SK-N-SH (cell line): ENCODE results near the gene RHBDL1. TPM values are rescaled to one million over a fixed set of nuclear protein-coding genes. Genes with fewer than 3 reads are reported as not detected.

Experiments used
- CTCF ChIA-PET: fragments of 300-600, 350-600 bp; formaldehyde crosslinking; extraction: SDS; loops from one replicate; lab custom pipeline; 2021; lab: Yijun Ruan, JAX
- POLR2A ChIA-PET: fragments of 350-600 bp; sonication (Branson Sonifier 250); formaldehyde crosslinking; extraction: SDS; loops from one replicate; lab custom pipeline; 2020; ENCODE audit warnings: antibody characterized with exemption, inconsistent platforms; lab: Yijun Ruan, JAX
- DNase-seq: peaks from one replicate; pipeline ENCODE4 v3.0.0; 2012
- H2AFZ ChIP-seq: fragments of 200-600 bp; sonication (generic); 2 replicates; pipeline ENCODE4 v1.8.1; 2016; ENCODE audit warnings: antibody characterized with exemption, mild to moderate bottlenecking, low read depth
- H3F3A ChIP-seq: fragments of 200-600 bp; sonication (generic); replicated peaks from 2 replicates; pipeline ENCODE3; 2016; ENCODE audit warnings: antibody characterized with exemption, mild to moderate bottlenecking; ENCODE audit not compliant: insufficient read depth
- H3K27ac ChIP-seq, 2 experiments: fragments of 200-500 bp in 1 of 2; fragments of 200-600 bp in 1 of 2; sonication (Bioruptor generic) in 1 of 2; sonication (generic), shearing (Covaris generic) in 1 of 2; 2 replicates each; pipeline versions ENCODE4 v1.5.1 to v1.6.1; 2014 to 2016; ENCODE audit warnings: low read depth in 2 of 2, inconsistent platforms in 1 of 2, low read length in 1 of 2, mild to moderate bottlenecking in 1 of 2, mixed read lengths in 1 of 2
- H3K27me3 ChIP-seq: fragments of 200-600 bp; sonication (generic), shearing (Covaris generic); 2 replicates; pipeline ENCODE4 v1.6.1; 2016; ENCODE audit warnings: mixed run types; ENCODE audit not compliant: insufficient read depth
- H3K36me3 ChIP-seq, 2 experiments: fragments of 200-500 bp in 1 of 2; fragments of 200-600 bp in 1 of 2; sonication (Bioruptor generic) in 1 of 2; sonication (generic) in 1 of 2; replicated peaks in 1 of 2; 2 replicates each; pipeline versions ENCODE3 to v1.5.1; 2014 to 2016; ENCODE audit warnings: low read length in 1 of 2, mild to moderate bottlenecking in 1 of 2; ENCODE audit not compliant: insufficient read depth in 2 of 2, control insufficient read depth in 1 of 2
- H3K4me1 ChIP-seq, 2 experiments: fragments of 200-500 bp in 1 of 2; fragments of 200-600 bp in 1 of 2; sonication (Bioruptor generic) in 1 of 2; sonication (generic), shearing (Covaris generic) in 1 of 2; 2 replicates each; pipeline versions ENCODE4 v1.5.1 to v1.6.1; 2014 to 2016; ENCODE audit warnings: low read depth in 1 of 2, low read length in 1 of 2, mixed run types in 1 of 2; ENCODE audit not compliant: insufficient read depth in 2 of 2, control insufficient read depth in 1 of 2
- H3K4me2 ChIP-seq: fragments of 200-600 bp; sonication (generic), shearing (Covaris generic); 2 replicates; pipeline ENCODE4 v1.6.1; 2017; ENCODE audit warnings: mixed run types
- H3K4me3 ChIP-seq, 2 experiments: fragments of 200-500 bp in 1 of 2; fragments of 200-600 bp in 1 of 2; sonication (Bioruptor generic) in 1 of 2; sonication (generic), shearing (Covaris generic) in 1 of 2; 2 replicates each; pipeline versions ENCODE4 v1.5.1 to v1.8.1; 2014 to 2016; ENCODE audit warnings: low read depth in 2 of 2, inconsistent platforms in 1 of 2, low read length in 1 of 2, mild to moderate bottlenecking in 1 of 2, mixed read lengths in 1 of 2, moderate library complexity in 1 of 2
- H3K79me2 ChIP-seq: fragments of 200-600 bp; sonication (generic); 2 replicates; pipeline ENCODE4 v1.8.1; 2017; ENCODE audit warnings: mild to moderate bottlenecking; ENCODE audit not compliant: insufficient read depth
- H3K9ac ChIP-seq: fragments of 200-600 bp; sonication (generic); 2 replicates; pipeline ENCODE4 v1.6.1; 2017; ENCODE audit warnings: mixed run types
- H3K9me2 ChIP-seq: fragments of 200-600 bp; sonication (generic); 2 replicates; pipeline ENCODE4 v1.6.1; 2017; ENCODE audit warnings: mixed run types
- H3K9me3 ChIP-seq: fragments of 200-600 bp; sonication (generic); 2 replicates; pipeline ENCODE4 v1.6.1; 2017; ENCODE audit warnings: mixed run types, mild to moderate bottlenecking, moderate library complexity
- H4K20me1 ChIP-seq: fragments of 200-600 bp; sonication (generic); 2 replicates; pipeline ENCODE4 v1.6.1; 2017; ENCODE audit warnings: mild to moderate bottlenecking, mixed run types; ENCODE audit not compliant: insufficient read depth
- ELF1 ChIP-seq: IDR thresholded peaks from 2 replicates; pipeline ENCODE4 v1.4.0; 2012
- EP300 ChIP-seq, 2 experiments: IDR thresholded peaks; 2 replicates each; pipeline versions ENCODE4 v1.4.0 to v1.6.1; 2012; ENCODE audit warnings: borderline replicate concordance in 1 of 2, low read depth in 1 of 2, low read length in 1 of 2
- EZH2phosphoT487 ChIP-seq: fragments of 200-600 bp; sonication (generic); IDR thresholded peaks from 2 replicates; pipeline ENCODE4 v1.6.1; 2017; ENCODE audit warnings: low read depth, mixed run types, mild to moderate bottlenecking, antibody characterized with exemption, moderate library complexity, borderline replicate concordance
- FOSL2 ChIP-seq: IDR thresholded peaks from 2 replicates; pipeline ENCODE4 v1.4.0; 2012; ENCODE audit warnings: low read depth, mild to moderate bottlenecking, moderate library complexity, borderline replicate concordance
- GABPA ChIP-seq: IDR thresholded peaks from 2 replicates; pipeline ENCODE4 v1.4.0; 2012; ENCODE audit warnings: low read depth, mild to moderate bottlenecking
- GATA2 ChIP-seq: sonication (generic); formaldehyde crosslinking; IDR thresholded peaks from 2 replicates; pipeline ENCODE4 v1.5.0; 2020; ENCODE audit warnings: mild to moderate bottlenecking, missing genetic modification reagents
- JUND ChIP-seq: IDR thresholded peaks from 2 replicates; pipeline ENCODE4 v1.4.0; 2012
- POLR2AphosphoS5 ChIP-seq: IDR thresholded peaks from 2 replicates; pipeline ENCODE4 v1.6.1; 2012; ENCODE audit warnings: low read depth, low read length
- RAD21 ChIP-seq: IDR thresholded peaks from 2 replicates; pipeline ENCODE4 v1.6.1; 2012; ENCODE audit warnings: mild to moderate bottlenecking, low read length
- RCOR1 ChIP-seq: fragments of 150-350 bp; IDR thresholded peaks from 2 replicates; pipeline ENCODE4 v1.6.1; 2017; ENCODE audit warnings: antibody characterized with exemption, low read length
- TCF12 ChIP-seq: IDR thresholded peaks from 2 replicates; pipeline ENCODE4 v1.4.0; 2012
- USF2 ChIP-seq: fragments of 150-350 bp; IDR thresholded peaks from 2 replicates; pipeline ENCODE4 v1.6.1; 2017; ENCODE audit warnings: antibody characterized with exemption, low read length, low read depth, borderline replicate concordance
- ZBTB33 ChIP-seq: IDR thresholded peaks from 2 replicates; pipeline ENCODE4 v1.4.0; 2012; ENCODE audit warnings: low read depth, borderline replicate concordance
- WGBS: methylation state at CpG from one replicate; pipeline ENCODE4 v1.1.6; 2017; ENCODE audit warnings: low lambda C conversion rate; 5-methylcytosine and 5-hydroxymethylcytosine counted together
- polyA plus RNA-seq, 3 experiments: library from polyadenylated mRNA; depleted of rRNA; stranded (reverse); fragments of >200 nt; gene quantifications; 2 replicates each; pipeline ENCODE4 v1.2.3, GENCODE V29; 2012
- TF ChIP-seq, protein P1 (sequence below): fragments of 200-600 bp; sonication (generic); IDR thresholded peaks from 2 replicates; pipeline ENCODE4 v1.6.1; 2017; ENCODE audit warnings: antibody characterized with exemption, mild to moderate bottlenecking, moderate library complexity
- TF ChIP-seq, protein P2 (sequence below): IDR thresholded peaks from 2 replicates; pipeline ENCODE4 v1.4.0; 2012; ENCODE audit warnings: low read depth

The RHBDL1 gene
- polyA plus RNA-seq, 1 of the 3 experiments (the other 2 are of a cell fraction) = 4.1 TPM

GRCh38 chr16:722835-723633 lies 47.6 kb downstream of the RHBDL1 start (continued):
- no peak for TF ChIP-seq EP300 (IDR thresholded peaks at IDR 0.05; ENCODE audit: borderline replicate concordance in 1 of 2, low read depth in 1 of 2, low read length in 1 of 2)
- TF ChIP-seq GABPA = no peak
- TF ChIP-seq USF2 = no peak
- no peak for TF ChIP-seq ELF1
- no peak for TF ChIP-seq TCF12
- TF ChIP-seq RCOR1 = no peak
- TF ChIP-seq GATA2 (CRISPR knock-in tag) = no peak
- TF ChIP-seq JUND = no peak
- TF ChIP-seq, protein P1, sequence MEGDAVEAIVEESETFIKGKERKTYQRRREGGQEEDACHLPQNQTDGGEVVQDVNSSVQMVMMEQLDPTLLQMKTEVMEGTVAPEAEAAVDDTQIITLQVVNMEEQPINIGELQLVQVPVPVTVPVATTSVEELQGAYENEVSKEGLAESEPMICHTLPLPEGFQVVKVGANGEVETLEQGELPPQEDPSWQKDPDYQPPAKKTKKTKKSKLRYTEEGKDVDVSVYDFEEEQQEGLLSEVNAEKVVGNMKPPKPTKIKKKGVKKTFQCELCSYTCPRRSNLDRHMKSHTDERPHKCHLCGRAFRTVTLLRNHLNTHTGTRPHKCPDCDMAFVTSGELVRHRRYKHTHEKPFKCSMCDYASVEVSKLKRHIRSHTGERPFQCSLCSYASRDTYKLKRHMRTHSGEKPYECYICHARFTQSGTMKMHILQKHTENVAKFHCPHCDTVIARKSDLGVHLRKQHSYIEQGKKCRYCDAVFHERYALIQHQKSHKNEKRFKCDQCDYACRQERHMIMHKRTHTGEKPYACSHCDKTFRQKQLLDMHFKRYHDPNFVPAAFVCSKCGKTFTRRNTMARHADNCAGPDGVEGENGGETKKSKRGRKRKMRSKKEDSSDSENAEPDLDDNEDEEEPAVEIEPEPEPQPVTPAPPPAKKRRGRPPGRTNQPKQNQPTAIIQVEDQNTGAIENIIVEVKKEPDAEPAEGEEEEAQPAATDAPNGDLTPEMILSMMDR = no peak
- TF ChIP-seq, all 33 proteins: peak for 0

- no peaks in the 10 kb centered on the region for H3K9me2 ChIP-seq
- ChIA-PET CTCF (interaction anchor here (1.3 to 22.4 kb wide), 5 partner anchors 5 to 62 kb away, joined by 7 to 358 read pairs (median 35); partner anchors contain the start of genes ANTKMT, CCDC78, CIAO3 and FBXL16), POLR2A (interaction anchor here (0.8 to 1.4 kb wide), 3 partner anchors 11 to 17 kb away, joined by 3 to 4 read pairs (median 3); no protein-coding TSS in a partner anchor)
- no peak overlapping the region for H2AFZ ChIP-seq
- H3K9me3 ChIP-seq = no peaks in the 10 kb centered on the region
- TF ChIP-seq EP300 (IDR thresholded peaks at IDR 0.05; ENCODE audit: borderline replicate concordance in 1 of 2, low read depth in 1 of 2, low read length in 1 of 2) = no peak
- TF ChIP-seq FOSL2 = no peak
- no peak for TF ChIP-seq POLR2AphosphoS5
- no peak for TF ChIP-seq RCOR1
- TF ChIP-seq, protein P2, sequence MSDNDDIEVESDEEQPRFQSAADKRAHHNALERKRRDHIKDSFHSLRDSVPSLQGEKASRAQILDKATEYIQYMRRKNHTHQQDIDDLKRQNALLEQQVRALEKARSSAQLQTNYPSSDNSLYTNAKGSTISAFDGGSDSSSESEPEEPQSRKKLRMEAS = no peak
- no peak for TF ChIP-seq ZBTB33
- TF ChIP-seq EZH2phosphoT487 = no peak
- TF ChIP-seq RAD21 = no peak
- H3K79me2 ChIP-seq = no peaks in the 10 kb centered on the region; the same call in 1 of the 2 replicates
- no peak overlapping the region for H3K4me2 ChIP-seq
- peaks cover 31% of the 10 kb centered on the region for H3F3A ChIP-seq
- no peak overlapping the region for H3K9ac ChIP-seq
- H3K36me3 ChIP-seq = peaks cover 0 to 2% of the 10 kb centered on the region in 2 experiments
- no peaks in the 10 kb centered on the region for H3K27me3 ChIP-seq
- no peak overlapping the region for H3K4me3 ChIP-seq
- WGBS = 60% methylated on average over 1 of the region's 9 CpGs
- no peak for DNase-seq
- H3K4me1 ChIP-seq = peaks cover 8 to 37% of the 10 kb centered on the region in 2 experiments; a peak in 3 of 4 replicates
- no peak overlapping the region for H3K27ac ChIP-seq
- 0 out of 2 replicates have a peak, but pooled peaks cover 14% of the 10 kb centered on the region for H4K20me1 ChIP-seq
Observed at GRCh38 chr16:723695-724094, 48.2 kb downstream of the RHBDL1 start.
